GM12891 (cell line): ENCODE results near the gene C18orf54.

Experiments
- DNase-seq: peaks from one replicate; pipeline ENCODE4 v3.0.0; 2011; ENCODE audit warnings: low spot score; ENCODE audit not compliant: insufficient read length
- FAIRE-seq: peaks from 2 replicates; lab custom pipeline; 2011; peaks lifted over from hg19 to GRCh38; lab: Jason Lieb, UNC
- PAX5 ChIP-seq: IDR thresholded peaks from 2 replicates; pipeline ENCODE4 v1.6.1; 2011; ENCODE audit warnings: low read length, moderate library complexity, mild to moderate bottlenecking; ENCODE audit not compliant: insufficient read depth, severe bottlenecking
- POLR2A ChIP-seq: IDR thresholded peaks from 2 replicates; pipeline ENCODE4 v1.6.1; 2011; ENCODE audit warnings: low read depth, low read length, control low read depth
- POLR2AphosphoS5 ChIP-seq: IDR thresholded peaks from 2 replicates; pipeline ENCODE4 v1.6.1; 2011; ENCODE audit warnings: low read depth, low read length, control low read depth
- POU2F2 ChIP-seq: IDR thresholded peaks from 2 replicates; pipeline ENCODE4 v1.6.1; 2011; ENCODE audit warnings: low read depth, mild to moderate bottlenecking, control low read depth, low read length, moderate library complexity
- SPI1 ChIP-seq: IDR thresholded peaks from 2 replicates; pipeline ENCODE4 v1.6.1; 2011; ENCODE audit warnings: low read depth, low read length, control low read depth
- TAF1 ChIP-seq: IDR thresholded peaks from 2 replicates; pipeline ENCODE4 v1.6.1; 2011; ENCODE audit warnings: low read depth, low read length, control low read depth

C18orf54 gene

GRCh38 chr18:54338230-54338629, 19.5 kb upstream of the C18orf54 start:
- DNase-seq (no peak), FAIRE-seq (no peak)
- TF ChIP-seq SPI1, result no peak
- no peak for TF ChIP-seq TAF1
- TF ChIP-seq PAX5, result no peak
- TF ChIP-seq POLR2A, result no peak
- TF ChIP-seq POU2F2, result no peak
- TF ChIP-seq POLR2AphosphoS5, result no peak

DNA sequence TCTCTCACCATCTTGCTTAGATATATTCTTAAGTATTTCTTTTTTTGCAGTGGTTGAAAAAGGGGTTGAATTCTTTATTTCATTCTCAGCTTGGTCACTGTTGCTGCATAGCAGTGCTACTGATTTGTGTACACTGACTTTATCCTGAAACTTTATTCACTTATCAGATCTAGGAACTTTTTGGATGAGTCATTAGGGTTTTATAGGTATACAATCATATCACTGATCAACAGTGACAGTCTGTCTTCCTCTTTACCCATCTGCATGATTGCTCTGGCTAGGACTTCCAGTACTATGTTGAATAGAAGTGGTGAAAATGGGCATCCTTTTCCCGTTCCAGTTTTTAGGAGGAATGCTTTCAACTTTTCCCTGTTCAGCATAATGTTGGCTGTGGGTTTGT, 6.5 kb upstream of the C18orf54 start:
- DNase-seq, result no peak
- no peak for TF ChIP-seq TAF1
- TF ChIP-seq PAX5, result no peak
- TF ChIP-seq POLR2AphosphoS5, result no peak
- FAIRE-seq, result no peak

DNA sequence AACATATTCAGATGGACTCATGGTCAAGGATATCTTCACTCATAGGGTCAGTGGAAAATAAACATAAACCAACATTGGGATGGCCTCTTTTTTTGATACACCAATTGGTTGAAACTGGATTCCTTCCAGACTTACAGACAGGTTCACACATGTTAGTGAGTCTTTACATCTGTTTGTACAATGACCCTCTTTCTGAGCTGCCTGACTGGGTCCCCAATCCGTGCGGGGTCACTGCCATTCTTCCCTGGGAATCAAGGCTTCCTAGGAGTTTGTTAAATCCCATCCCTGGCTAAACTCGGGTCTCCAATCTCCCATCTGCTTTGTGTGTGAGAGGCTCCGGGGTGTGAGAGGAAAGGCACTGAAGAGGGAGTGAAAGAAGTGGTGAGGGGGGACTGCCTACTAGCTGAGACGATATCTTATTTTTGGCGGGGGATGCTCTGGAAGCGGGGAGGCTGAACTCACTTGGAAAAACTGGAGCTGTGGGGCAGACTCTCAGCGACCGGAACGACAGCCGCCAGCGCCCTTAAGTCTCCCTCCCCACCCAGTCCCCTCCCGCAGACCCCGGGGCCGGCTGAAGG, 535 bp upstream of the C18orf54 start:
- TF ChIP-seq POU2F2 (no peak), SPI1 (no peak), POLR2AphosphoS5 (no peak), POLR2A (no peak), PAX5 (no peak), TAF1 (no peak)
- no peak for FAIRE-seq
- DNase-seq, result no peak

DNA sequence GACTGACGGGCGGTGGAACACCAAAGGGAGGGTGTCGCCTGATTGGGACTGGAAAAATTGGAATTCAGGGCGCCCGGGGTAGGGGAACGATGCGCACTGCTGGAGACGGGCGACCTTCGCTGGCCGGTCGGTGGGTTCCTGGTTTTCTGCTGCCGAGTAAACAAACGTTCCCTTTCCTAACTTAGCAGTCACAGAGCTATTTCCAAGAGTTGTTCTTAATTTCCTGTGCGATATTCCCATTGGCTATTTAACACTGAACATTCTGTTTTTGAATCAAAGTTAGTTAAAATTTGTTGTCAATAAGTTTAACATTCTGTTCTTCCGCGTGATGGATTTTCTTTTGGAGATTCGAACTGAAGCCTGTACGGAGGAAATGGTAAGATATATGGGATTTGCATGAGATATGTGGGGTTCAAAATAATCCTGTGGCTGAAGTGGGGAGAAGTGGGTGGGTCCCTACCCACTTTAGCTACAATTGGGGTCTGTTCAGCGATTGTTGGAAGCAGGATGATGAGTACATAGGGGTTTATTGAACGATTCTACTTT, 862 bp downstream of the C18orf54 start:
- TF ChIP-seq POLR2AphosphoS5 (no peak), PAX5 (no peak), SPI1 (no peak), POLR2A (no peak), TAF1 (no peak), POU2F2 (no peak)
- DNase-seq (no peak), FAIRE-seq (peak; percentile 35)

DNA sequence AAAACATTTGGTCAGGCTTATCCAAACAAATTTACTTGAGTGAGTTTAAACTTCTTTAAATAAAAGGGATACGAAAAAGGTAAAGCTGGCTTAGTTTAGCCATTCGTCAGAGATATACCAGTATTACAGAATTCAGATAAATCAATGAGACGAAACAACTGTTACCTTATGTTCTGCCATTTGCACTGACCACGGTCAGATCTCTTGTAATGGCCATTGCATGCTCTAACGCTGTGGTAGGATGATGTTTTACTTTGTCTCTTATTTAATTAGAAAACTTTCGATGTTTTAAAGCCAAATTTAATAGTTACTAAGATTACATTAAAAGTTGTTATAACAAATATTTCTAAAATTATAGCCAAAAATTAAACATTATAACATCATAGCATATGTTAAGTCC, 1.5 kb downstream of the C18orf54 start:
- DNase-seq (no peak), FAIRE-seq (no peak)
- TF ChIP-seq POLR2A (no peak), POLR2AphosphoS5 (no peak), SPI1 (no peak), TAF1 (no peak), POU2F2 (no peak), PAX5 (no peak)

GRCh38 chr18:54360406-54360805, 2.7 kb downstream of the C18orf54 start:
- TF ChIP-seq POU2F2 (no peak), PAX5 (no peak), SPI1 (no peak), POLR2AphosphoS5 (no peak), TAF1 (no peak), POLR2A (no peak)
- no peak for FAIRE-seq
- DNase-seq, result no peak

- FAIRE-seq (no peak), DNase-seq (no peak)
- no peak for TF ChIP-seq PAX5
- TF ChIP-seq TAF1, result no peak
- no peak for TF ChIP-seq SPI1
- no peak for TF ChIP-seq POLR2AphosphoS5
- no peak for TF ChIP-seq POU2F2
- TF ChIP-seq POLR2A, result no peak
These were observed 20.4 kb downstream of the C18orf54 start for GRCh38 chr18:54378057-54378456.

DNA sequence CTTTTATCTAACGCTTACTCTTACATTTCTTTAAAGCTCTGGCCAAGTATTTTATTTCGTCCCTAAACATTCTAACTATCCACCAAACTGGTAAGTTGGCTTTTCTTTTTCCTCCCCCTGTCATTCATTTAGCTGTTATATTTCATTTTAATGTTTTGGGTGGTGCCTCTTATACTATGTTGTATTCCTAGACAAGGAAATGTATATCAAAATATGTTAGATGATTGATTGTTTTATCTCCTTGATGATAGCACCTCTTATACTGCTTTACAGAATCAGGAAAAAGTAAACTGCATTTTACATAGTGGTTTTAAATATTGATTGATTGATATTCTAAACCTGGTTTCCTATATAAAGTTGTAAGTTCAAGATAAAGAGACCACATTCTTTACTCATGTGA, 23.9 kb downstream of the C18orf54 start:
- no peak for TF ChIP-seq POLR2A
- DNase-seq (no peak), FAIRE-seq (no peak)

- FAIRE-seq (no peak), DNase-seq (no peak)
- TF ChIP-seq PAX5 (no peak), POLR2AphosphoS5 (no peak), TAF1 (no peak), SPI1 (no peak), POU2F2 (no peak), POLR2A (no peak)
These were observed 24.4 kb downstream of the C18orf54 start for GRCh38 chr18:54382076-54382475.

- DNase-seq, result no peak
- no peak for FAIRE-seq
- TF ChIP-seq TAF1 (no peak), POLR2AphosphoS5 (no peak), SPI1 (no peak), POLR2A (no peak), POU2F2 (no peak), PAX5 (no peak)
These were observed 25.1 kb downstream of the C18orf54 start for GRCh38 chr18:54382733-54383252.
